ENCODE measurements around the gene IST1. TPM values are rescaled to one million over a fixed set of nuclear protein-coding genes. Genes with fewer than 3 reads are reported as not detected.

IST1 gene
- 100 to 1,000 TPM; 138 to 178 (median 155) TPM for polyA plus RNA-seq (ENCODE audit: low read depth in 6 of 6)

GRCh38 chr16:71894921-71895678, at the start of gene IST1:
IST1 (plus strand) TSS chr16:71895531; CDS start chr16:71915641, 20,110 bp downstream.
- H3K4me3 Mint-ChIP-seq: peak within 1 kb of the TSS; percentile 96 to 100 (median 98)
- H3K36me3 Mint-ChIP-seq: no peaks in the 10 kb centered on the region
- H3K4me1 Mint-ChIP-seq: peaks cover 15 to 45% (median 30%) of the 10 kb centered on the region in 3 donors
- no peaks in the 10 kb centered on the region for H3K9me3 Mint-ChIP-seq
- peak; percentile 98 for DNase-seq
- ATAC-seq (ENCODE audit: low read depth in 2 of 2): peak; percentile 83 to 86
- peak within 1 kb of the TSS; percentile 97 to 99 (median 98) for H3K27ac Mint-ChIP-seq
- H3K27me3 Mint-ChIP-seq: no peaks in the 10 kb centered on the region

- peaks cover 44 to 65% (median 55%) of the 10 kb centered on the region in 3 donors for H3K4me1 Mint-ChIP-seq
Measured at GRCh38 chr16:71845639-71846430, 49.5 kb upstream of the IST1 start, which contains the start of gene ATXN1L. ATXN1L (plus strand) TSS chr16:71845976; CDS start chr16:71849741, 3,765 bp downstream.

DNA sequence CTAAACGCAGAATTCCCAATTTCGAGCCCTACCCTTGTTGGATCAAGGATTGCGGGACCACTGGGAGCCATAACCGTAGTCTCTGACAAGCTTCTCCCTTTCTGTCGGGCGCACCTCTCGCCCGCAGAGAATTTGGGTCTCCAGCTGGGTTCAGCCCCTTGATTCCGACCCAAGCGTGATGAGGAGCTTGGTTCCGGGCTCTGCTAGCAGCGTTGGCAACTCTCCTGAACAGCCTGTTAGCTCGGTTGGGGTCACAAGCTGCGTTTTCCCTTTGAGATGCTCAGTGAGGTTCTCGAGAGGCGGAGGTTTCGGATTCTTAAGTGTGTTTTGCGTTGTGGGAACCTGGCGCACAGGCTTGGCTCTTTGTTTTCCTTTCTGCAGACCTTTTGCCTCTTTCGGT, 48.9 kb upstream of the IST1 start:
- no peaks in the 10 kb centered on the region for H3K27me3 Mint-ChIP-seq
- H3K27ac Mint-ChIP-seq: peak overlapping the region; percentile 84 to 100 (median 99)
- peak; percentile 9 for DNase-seq
- no peak for ATAC-seq (ENCODE audit: low read depth in 2 of 2)
- H3K36me3 Mint-ChIP-seq: peaks cover 10 to 29% of the 10 kb centered on the region in 2 donors
- peak overlapping the region; percentile 93 to 99 (median 98) for H3K4me3 Mint-ChIP-seq
- peaks cover 46 to 65% (median 55%) of the 10 kb centered on the region in 3 donors for H3K4me1 Mint-ChIP-seq
- no peaks in the 10 kb centered on the region for H3K9me3 Mint-ChIP-seq

More at GRCh38 chr16:71845639-71846430, 49.5 kb upstream of the IST1 start, which contains the start of gene ATXN1L:
- ATAC-seq (ENCODE audit: low read depth in 2 of 2) (peak; percentile 87 to 90), DNase-seq (peak; percentile 95)
- no peaks in the 10 kb centered on the region for H3K9me3 Mint-ChIP-seq
- H3K4me3 Mint-ChIP-seq: peak within 1 kb of the TSS; percentile 93 to 99 (median 98)
- no peaks in the 10 kb centered on the region for H3K27me3 Mint-ChIP-seq
- H3K36me3 Mint-ChIP-seq: peaks cover 10 to 29% of the 10 kb centered on the region in 2 donors
- peak within 1 kb of the TSS; percentile 98 to 100 (median 99) for H3K27ac Mint-ChIP-seq

DNA sequence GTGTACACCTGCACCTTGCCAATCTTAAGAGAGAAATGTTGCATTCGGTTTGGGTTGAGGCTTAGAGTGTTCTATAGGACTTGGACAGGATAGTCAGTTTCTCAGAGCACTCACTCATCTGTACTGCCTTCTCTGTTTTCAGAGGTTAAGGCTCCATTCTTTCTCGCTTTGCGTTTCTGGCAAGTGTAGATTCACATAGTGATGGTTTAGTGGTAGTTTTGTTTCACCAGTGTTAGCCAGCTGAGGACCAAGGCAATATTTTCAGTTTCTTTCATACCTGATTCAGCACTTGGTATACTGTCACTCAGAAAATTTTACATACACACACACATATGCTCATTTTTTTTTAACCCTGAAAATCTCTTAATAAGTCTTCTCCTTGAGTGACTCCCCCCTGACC, 48.2 kb upstream of the IST1 start:
- H3K27ac Mint-ChIP-seq: peak overlapping the region; percentile 72 to 100 (median 99)
- H3K9me3 Mint-ChIP-seq: no peaks in the 10 kb centered on the region
- no peaks in the 10 kb centered on the region for H3K27me3 Mint-ChIP-seq
- H3K4me3 Mint-ChIP-seq: peak overlapping the region; percentile 93 to 99 (median 98)
- peaks cover 10 to 29% of the 10 kb centered on the region in 2 donors for H3K36me3 Mint-ChIP-seq
- DNase-seq (no peak), ATAC-seq (ENCODE audit: low read depth in 2 of 2) (no peak)
- peaks cover 49 to 59% (median 52%) of the 10 kb centered on the region in 3 donors for H3K4me1 Mint-ChIP-seq

DNA sequence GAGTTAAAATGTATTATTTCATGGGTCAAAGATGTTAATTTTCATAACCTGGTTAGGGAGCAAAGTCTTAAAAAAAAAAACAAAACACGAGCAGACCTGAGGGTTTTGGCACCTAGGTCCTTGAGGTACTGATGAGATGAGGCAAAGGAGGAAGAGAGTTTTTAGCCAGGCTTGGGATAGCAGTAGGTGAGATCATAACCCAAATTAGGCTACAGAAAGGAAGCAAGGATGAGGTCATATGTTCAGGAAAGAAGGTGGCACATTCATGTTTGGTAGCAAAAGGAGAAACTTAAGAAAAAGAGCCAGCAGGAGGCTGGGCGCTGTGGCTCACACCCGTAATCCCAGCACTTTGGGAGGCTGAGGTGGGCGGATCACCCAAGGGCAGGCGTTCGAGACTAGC, 46.7 kb upstream of the IST1 start:
- ATAC-seq (ENCODE audit: low read depth in 2 of 2): no peak
- Mint-ChIP-seq H3K36me3 (peaks cover 10 to 29% of the 10 kb centered on the region in 2 donors), H3K4me3 (peak overlapping the region in 2 of 8 donors; percentile 4 to 99), H3K9me3 (no peaks in the 10 kb centered on the region), H3K4me1 (peaks cover 55 to 59% (median 57%) of the 10 kb centered on the region in 3 donors), H3K27ac (peak overlapping the region in 1 of 6 donors; percentile 3), H3K27me3 (no peaks in the 10 kb centered on the region)
- DNase-seq: no peak

DNA sequence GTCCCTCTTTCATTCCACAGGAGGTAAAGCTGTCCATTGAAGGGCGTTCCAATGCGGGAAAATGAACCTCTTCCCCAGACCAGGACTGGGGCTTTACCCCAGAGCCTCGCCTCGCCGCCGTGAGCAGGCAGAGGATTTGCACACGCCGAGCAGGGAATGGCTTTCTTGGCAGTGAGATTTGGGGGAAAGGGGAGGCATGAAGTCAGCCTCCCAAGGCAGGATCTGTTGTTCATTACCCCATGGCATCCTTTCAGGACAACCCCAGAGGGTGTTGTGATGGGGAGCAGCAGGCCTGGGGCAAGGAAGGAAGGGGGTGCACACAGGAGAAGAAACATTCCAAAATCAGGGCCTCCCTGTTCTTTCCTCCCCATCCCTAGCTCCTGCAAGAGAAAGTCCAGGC, 43.6 kb upstream of the IST1 start:
- Mint-ChIP-seq H3K4me1 (peaks cover 61 to 73% (median 68%) of the 10 kb centered on the region in 3 donors), H3K9me3 (no peaks in the 10 kb centered on the region), H3K4me3 (peak overlapping the region in 3 of 8 donors; percentile 37 to 52 (median 41)), H3K36me3 (peaks cover 10 to 29% of the 10 kb centered on the region in 2 donors), H3K27ac (peak overlapping the region in 4 of 6 donors; percentile 44 to 99 (median 87)), H3K27me3 (no peaks in the 10 kb centered on the region)
- no peak for DNase-seq
- ATAC-seq (ENCODE audit: low read depth in 2 of 2): no peak

DNA sequence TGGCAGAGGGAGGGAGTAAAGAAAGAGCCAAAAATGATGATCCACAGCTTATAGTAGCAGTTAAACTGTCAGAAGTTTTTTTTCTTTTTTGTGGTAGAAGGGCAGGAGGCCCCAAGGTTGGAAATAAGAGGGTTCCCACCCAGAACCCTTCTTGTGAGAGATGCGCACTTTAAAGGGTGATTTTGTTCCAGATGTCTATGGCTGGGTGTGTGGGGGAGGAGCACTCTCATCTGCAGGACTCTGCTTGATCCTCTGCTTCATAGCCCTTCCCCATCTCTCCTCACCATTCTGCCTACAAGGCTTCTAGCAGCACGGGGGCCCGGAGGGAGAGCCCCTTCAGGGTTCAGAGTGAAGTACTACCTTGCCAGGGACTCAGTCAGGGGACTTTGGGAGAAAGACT, 43.2 kb upstream of the IST1 start:
- ATAC-seq (ENCODE audit: low read depth in 2 of 2): no peak
- H3K36me3 Mint-ChIP-seq: peaks cover 10 to 29% of the 10 kb centered on the region in 2 donors
- no peaks in the 10 kb centered on the region for H3K27me3 Mint-ChIP-seq

DNA sequence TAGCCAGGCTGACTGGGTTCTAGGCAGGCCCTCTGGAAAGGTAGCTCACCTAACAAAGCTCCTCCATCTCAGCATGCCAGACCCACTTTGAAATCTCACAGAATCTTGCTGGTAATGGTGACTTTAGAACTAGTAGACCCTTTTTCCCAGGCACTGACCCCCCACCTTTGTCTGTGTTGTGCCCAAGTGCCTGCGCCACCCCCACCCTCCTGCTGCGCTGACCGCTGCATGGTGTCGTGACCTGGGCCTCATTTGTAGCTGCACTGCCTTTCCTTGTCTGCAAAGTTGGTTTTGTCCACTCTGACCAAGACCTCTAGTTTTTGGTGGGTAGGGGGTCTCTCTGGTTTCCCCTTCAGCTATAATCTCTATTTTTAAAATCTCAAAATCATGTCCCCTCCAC, 42.8 kb upstream of the IST1 start:
- DNase-seq (no peak), ATAC-seq (ENCODE audit: low read depth in 2 of 2) (no peak)
- no peaks in the 10 kb centered on the region for H3K9me3 Mint-ChIP-seq
- peak overlapping the region; percentile 47 to 99 (median 95) for H3K27ac Mint-ChIP-seq
- peaks cover 10 to 29% of the 10 kb centered on the region in 2 donors for H3K36me3 Mint-ChIP-seq
- H3K4me3 Mint-ChIP-seq: peak overlapping the region in 3 of 8 donors; percentile 6 to 68 (median 42)
- no peaks in the 10 kb centered on the region for H3K27me3 Mint-ChIP-seq
- H3K4me1 Mint-ChIP-seq: peaks cover 56 to 67% (median 60%) of the 10 kb centered on the region in 3 donors

More for the DNA sequence above, 43.2 kb upstream of the IST1 start:
- DNase-seq: no peak
- Mint-ChIP-seq H3K9me3 (no peaks in the 10 kb centered on the region), H3K4me1 (peaks cover 57 to 71% (median 64%) of the 10 kb centered on the region in 3 donors), H3K4me3 (peak overlapping the region in 3 of 8 donors; percentile 6 to 41 (median 37)), H3K27ac (peak overlapping the region; percentile 33 to 99 (median 78))

- peaks cover 8 to 22% of the 10 kb centered on the region in 2 donors for H3K36me3 Mint-ChIP-seq
- DNase-seq (peak; percentile 63), ATAC-seq (ENCODE audit: low read depth in 2 of 2) (peak; percentile 85 to 88)
- no peaks in the 10 kb centered on the region for H3K9me3 Mint-ChIP-seq
- peak overlapping the region; percentile 47 to 80 (median 67) for H3K4me3 Mint-ChIP-seq
- H3K27me3 Mint-ChIP-seq: no peaks in the 10 kb centered on the region
- H3K27ac Mint-ChIP-seq: peak overlapping the region; percentile 94 to 99 (median 97)
- H3K4me1 Mint-ChIP-seq: peaks cover 49 to 66% (median 52%) of the 10 kb centered on the region in 3 donors
Measured at GRCh38 chr16:71853413-71853812, 41.9 kb upstream of the IST1 start.

DNA sequence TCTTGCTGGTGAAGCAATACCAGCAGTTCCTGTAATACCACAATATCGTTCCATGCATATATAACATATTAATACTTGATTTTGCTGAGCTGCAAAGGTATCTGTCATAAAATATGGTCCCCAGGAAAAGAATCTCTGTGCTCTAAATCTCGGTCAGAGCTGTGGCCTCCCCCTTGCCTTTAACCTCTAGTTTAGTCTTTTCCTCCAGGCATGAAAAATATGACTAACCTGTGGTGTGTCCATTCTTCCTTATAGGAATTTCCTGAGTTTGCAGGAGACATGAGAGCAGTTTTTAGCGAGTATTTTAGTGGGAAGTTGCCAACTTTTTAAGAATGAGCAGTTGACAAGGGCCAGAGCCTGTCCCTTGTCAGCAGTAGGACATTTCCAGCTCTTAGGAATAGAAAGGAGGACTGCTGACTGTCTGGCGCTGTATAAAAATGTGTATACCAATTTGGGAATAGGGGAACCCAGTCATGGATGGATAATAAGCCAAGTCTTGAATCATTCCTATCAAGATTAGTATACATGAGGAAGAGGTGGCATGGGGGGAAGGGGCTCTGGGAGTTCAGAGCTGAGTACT, 40.9 kb upstream of the IST1 start:
- H3K9me3 Mint-ChIP-seq: no peaks in the 10 kb centered on the region
- ATAC-seq (ENCODE audit: low read depth in 2 of 2) (no peak), DNase-seq (no peak)
- peak overlapping the region in 3 of 6 donors; percentile 91 to 99 (median 94) for H3K27ac Mint-ChIP-seq
- peaks cover 9 to 18% of the 10 kb centered on the region in 2 donors for H3K36me3 Mint-ChIP-seq
- H3K4me1 Mint-ChIP-seq: peaks cover 48 to 63% (median 54%) of the 10 kb centered on the region in 3 donors
- H3K4me3 Mint-ChIP-seq: peak overlapping the region in 1 of 8 donors; percentile 57
- no peaks in the 10 kb centered on the region for H3K27me3 Mint-ChIP-seq

GRCh38 chr16:71855937-71856662, 39.2 kb upstream of the IST1 start:
- H3K4me3 Mint-ChIP-seq: no peak overlapping the region
- H3K27ac Mint-ChIP-seq: peak overlapping the region in 2 of 6 donors; percentile 39 to 49
- DNase-seq (no peak), ATAC-seq (ENCODE audit: low read depth in 2 of 2) (no peak)
- no peaks in the 10 kb centered on the region for H3K27me3 Mint-ChIP-seq
- peaks cover 7 to 12% of the 10 kb centered on the region in 2 donors for H3K36me3 Mint-ChIP-seq
- peaks cover 41 to 61% (median 48%) of the 10 kb centered on the region in 3 donors for H3K4me1 Mint-ChIP-seq
- no peaks in the 10 kb centered on the region for H3K9me3 Mint-ChIP-seq

DNA sequence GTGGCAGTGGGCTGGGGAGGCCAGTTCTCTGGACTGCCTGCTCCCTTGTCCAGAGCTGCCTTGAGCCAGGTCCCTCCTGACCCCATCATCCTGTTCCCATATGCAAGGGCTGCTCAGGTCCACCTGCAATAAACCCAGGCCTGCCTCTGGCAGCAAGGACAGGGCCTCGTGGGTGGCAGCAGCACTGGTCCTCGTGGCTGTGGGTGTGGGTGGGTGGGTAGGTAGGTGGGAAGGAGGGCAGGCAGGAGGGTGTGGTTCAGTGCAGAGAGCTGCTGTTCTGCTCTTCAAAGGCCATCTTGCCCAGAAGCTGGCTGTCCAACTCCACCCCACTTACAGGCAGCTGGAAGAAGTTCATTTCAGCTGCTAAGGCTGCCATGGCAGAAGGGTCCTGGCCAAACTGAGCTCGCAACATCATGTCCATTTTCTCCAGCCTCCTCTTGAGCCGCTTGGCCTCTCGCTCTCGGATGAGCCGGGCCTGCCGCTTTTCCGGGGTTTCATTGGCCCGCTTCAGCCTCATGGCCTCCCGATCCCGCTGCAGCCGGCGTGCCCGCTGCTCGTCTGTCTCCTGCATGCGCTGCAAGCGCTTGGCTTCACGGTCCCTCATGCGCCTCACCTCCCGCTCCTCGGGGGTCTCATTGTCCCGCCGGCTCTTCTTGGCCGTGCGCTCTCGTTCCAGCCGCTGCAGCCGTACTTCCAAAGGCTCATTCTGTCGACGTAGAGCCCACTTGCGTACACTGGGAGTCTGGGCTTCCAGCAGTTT, 35.4 kb upstream of the IST1 start:
- ATAC-seq (ENCODE audit: low read depth in 2 of 2) (no peak), DNase-seq (no peak)
- Mint-ChIP-seq H3K9me3 (no peaks in the 10 kb centered on the region), H3K27ac (peak overlapping the region in 4 of 6 donors; percentile 16 to 70 (median 38)), H3K4me3 (no peak overlapping the region), H3K36me3 (peaks cover 7 to 12% of the 10 kb centered on the region in 2 donors), H3K27me3 (no peaks in the 10 kb centered on the region), H3K4me1 (peaks cover 17 to 25% (median 20%) of the 10 kb centered on the region in 3 donors)

All from naive B cell (primary cell).